Germinal center (tissue), 1 donor: ENCODE data around the gene NPBWR2.

Experiments
- DNase-seq: peaks from one replicate; pipeline ENCODE4 v3.0.0; 2012; ENCODE audit warnings: mixed read lengths, low spot score

NPBWR2 gene

GRCh38 chr20:64056889-64057627, 50.3 kb downstream of the NPBWR2 start:
- DNase-seq: no peak

GRCh38 chr20:64056639-64056888, 50.8 kb downstream of the NPBWR2 start:
- DNase-seq: no peak

GRCh38 chr20:64055893-64056638, 51.3 kb downstream of the NPBWR2 start:
- DNase-seq: no peak

GRCh38 chr20:64055396-64055892, 51.9 kb downstream of the NPBWR2 start:
- no peak for DNase-seq

DNA sequence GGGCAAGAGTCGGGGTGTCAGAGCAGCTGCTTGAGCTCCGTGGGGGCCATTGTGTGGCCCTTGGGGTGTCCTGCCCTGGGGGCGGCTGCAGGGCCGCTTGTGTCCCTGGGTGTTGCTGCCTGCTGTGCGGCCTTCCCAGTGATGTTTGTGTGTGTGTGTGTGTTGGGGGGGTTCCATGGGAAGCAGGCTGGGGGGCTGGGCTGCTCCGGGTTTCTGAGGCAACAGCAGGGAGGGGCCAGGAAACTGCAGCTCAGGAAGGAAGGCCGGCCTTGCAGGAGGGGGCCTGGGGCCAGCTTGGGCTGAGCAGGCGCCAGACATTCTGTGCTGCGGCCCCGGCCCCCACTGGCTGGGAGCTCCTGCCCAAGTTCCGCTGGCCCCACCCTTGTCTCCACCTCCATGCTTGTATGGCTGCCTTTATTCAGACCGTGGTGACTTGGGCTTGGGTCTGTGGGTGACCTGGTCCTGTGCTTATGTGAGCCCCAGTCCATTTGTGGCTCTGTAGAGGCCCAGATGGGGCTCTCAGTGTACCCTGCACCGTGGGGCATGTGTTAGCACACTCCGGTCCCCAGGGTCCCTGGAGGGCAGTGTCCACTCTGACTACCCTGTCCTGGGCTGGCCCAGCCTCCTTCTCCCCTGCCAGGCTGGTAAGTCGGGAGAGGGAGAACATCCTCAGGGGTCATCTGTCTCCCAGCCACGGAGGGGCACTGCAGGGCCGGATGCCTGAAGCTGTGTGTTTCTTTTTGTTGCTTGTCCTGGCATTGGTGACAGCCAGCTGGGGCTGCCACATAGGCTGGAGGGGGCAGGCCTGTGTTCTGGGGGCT, 53.3 kb downstream of the NPBWR2 start:
- no peak for DNase-seq
